Measurements from ENCODE around the gene ADAMTS17.
"Not testable (repeated sequence)": the region's sequence is repeated elsewhere in the genome, so short reads cannot be mapped to it uniquely, and the experiment has no call there.

Gene ADAMTS17

GRCh38 chr15:100108846-100109245, 232.9 kb downstream of the ADAMTS17 start:
- DNase-seq (ENCODE audit: low read depth), result no peak

DNA sequence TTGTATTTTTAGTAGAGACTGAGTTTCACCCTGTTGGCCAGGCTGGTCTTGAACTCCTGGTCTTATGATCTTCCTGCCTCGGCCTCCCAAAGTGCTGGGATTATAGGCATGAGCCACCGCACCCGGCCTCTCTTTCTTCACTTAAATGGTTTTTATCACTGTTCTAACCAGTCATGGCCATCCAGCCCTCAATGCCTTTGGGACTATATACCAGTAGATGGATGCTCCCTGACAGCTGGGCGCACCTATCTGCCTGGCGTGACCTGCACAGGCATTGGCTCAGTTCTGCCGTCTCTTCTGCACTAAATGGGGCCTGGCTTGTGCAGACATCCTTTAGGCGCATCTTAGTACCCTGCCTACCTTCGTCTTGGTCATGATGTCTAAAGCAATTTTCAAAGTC, 233.4 kb downstream of the ADAMTS17 start:
- DNase-seq (ENCODE audit: low read depth), result no peak

GRCh38 chr15:100107606-100108225, 234.1 kb downstream of the ADAMTS17 start:
- DNase-seq (ENCODE audit: low read depth), result no peak

DNA sequence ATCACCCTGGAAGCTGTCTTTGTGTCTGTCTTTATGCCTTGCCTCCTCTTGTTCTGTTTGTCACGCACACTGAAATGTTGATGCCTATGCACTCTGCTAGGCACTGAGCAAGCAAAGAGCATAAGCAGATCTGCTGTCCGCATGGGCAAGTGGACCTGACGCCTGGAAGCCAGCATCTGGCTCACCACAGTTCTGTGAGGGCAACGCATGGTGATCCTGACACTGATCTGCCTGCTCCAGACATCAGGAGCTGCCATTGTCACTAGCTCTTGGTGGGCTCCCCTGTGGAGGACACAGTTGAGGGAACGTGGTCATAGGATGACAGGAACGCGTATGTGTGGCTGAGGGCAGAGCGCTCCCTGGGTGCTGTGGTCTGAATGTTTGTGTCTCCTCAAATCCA, 234.6 kb downstream of the ADAMTS17 start:
- no peak for DNase-seq (ENCODE audit: low read depth)

GRCh38 chr15:100106732-100107131, 235.0 kb downstream of the ADAMTS17 start:
- DNase-seq (ENCODE audit: low read depth), result no peak

DNA sequence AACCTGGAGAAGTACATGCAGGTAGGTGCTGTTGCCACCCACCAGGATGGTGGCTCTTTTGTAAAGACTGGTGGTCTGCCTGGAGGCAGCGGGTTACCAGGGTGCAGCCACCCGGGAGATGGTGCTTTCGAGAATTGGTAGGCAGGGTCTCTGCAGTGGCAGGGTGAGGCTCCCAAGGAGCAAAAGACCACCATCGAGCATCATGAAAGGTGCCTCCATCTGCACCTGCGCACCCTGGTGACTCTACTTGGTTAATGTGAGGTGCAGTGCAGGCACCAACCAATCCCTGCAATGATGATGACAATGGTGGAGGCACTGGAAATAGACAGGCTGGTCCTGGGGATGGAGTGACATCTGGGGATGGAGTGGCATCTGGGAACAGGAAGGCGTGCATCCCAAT, 236.7 kb downstream of the ADAMTS17 start:
- DNase-seq (ENCODE audit: low read depth), result no peak

DNA sequence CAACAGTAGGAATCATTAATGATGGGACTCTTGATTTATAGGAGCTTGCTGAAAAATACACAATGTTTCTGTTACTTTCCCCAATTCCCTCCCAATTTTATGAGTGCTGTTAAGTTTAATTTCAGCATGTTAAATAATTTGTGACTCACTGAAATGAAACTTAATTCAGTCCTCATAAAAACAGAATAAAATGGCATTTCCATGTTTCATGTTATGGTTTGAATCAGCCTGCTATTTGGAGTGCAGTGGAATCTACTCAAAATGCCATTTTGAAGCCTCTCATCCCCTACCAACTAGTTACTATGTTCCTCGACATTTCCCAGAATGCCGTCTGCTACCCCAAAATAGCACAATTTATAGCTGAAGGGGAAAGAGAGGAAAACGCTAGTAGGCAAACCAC, 237.5 kb downstream of the ADAMTS17 start:
- DNase-seq (ENCODE audit: low read depth), result no peak

DNA sequence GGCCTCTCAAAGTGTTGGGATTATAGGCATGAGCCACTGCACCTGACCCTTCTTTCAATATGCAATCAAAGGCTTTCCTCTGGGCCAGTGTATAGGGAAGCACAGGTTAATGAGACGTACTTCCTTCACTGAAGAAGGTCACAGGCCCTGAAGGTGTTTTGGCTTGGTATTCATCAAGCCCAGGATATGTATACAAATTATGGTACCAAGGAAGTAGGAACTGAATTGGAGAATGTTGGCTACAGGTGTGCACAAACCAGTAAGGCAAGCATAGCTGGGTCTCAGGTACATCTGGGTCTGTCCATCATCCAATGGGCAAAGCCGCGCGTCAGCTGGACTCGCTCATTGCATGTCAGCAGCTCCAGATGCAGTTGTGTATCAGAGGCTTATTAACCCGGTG, 237.9 kb downstream of the ADAMTS17 start:
- no peak for DNase-seq (ENCODE audit: low read depth)

DNA sequence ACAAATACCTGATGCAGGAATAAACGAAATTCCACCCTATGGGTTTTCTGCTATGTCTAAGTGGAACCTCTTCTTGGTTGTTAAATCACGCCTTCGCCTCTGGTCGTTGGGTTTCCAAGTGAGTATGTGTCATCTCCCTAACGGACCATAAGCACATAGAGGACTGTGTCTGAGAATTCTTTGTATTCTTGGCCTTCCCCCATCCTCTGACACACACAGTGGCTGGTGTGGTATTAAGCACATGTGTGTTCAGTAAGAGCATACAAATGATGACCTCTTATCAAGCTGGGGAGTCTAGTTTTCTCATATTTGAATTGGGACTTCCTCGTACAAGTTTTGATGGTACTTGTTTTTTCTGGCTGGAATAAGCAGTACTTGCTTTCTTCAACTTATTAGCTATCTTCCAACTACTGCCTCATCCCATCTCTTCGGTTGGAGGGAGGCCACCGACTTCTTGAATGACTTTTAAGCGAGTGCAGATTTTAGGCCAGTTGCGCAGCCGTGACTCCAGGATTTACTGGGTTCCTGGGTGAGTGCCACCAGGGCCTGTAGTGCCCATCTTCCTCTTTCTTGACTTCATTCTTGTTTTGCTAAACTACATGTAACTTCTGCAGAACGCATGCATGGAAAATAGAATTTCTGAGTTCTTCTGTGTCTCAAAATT, 240.2 kb downstream of the ADAMTS17 start:
- no peak for DNase-seq (ENCODE audit: low read depth)

DNA sequence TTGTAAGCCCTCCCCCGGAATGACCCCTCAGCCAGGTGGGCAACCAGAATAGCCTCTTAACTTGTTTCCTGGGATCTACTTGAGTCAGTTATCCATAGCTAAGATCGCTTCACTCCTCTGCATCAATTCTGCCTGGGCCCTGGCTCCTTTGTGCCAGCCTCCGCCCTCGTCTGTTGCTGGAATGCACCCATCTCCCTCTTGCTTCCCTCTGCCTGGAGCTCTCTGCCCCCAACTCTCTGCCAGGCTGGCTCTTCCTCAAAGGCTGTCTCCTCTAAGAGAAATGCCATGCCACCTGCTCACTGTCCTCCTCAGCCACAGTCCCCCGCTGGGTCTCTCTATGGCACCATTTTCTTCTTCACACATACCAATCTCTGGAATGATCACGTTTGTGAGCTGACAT, 240.8 kb downstream of the ADAMTS17 start:
- no peak for DNase-seq (ENCODE audit: low read depth)

DNA sequence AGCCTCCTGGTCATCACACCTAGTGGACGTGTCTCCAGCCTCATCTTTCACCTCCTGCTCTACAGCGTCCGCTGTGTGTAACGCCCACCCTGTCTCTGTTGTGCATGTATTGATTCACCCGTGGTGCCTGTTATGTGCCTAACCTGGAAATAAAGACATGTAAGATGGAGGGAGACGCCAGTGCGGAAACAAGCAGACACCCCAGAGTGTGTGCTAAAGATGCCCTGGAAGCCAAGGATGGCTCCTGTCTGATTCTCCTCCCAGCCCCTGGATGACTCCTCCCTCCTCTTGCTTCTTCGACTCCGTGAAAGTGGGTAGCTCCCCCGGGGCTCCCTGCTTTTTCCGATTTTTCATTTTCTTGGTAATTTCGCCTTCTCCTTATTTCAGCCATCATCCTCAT, 241.8 kb downstream of the ADAMTS17 start:
- no peak for DNase-seq (ENCODE audit: low read depth)

- DNase-seq (ENCODE audit: low read depth), result no peak
These were observed 243.1 kb downstream of the ADAMTS17 start for GRCh38 chr15:100098705-100099104.

- no peak for DNase-seq (ENCODE audit: low read depth)
These were observed 244.2 kb downstream of the ADAMTS17 start for GRCh38 chr15:100097342-100098127.

GRCh38 chr15:100096700-100097099, 245.1 kb downstream of the ADAMTS17 start:
- DNase-seq (ENCODE audit: low read depth), result no peak

DNA sequence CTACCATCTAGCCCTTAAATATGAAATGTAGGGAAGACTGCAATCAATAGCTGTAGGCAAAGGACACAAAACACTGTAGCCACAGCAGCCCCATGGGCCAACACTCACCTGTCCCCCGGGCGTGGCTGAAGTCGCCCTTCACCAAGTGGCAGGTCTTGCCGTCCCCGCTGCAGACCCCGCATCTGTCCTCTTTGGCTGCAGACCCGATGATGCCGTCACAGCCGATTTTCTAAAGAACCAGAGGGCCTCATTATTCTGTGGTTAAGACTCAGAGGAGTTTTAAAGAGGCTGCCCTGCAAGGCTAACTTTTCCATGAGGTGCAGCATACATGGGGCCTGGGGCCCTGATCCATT, 245.6 kb downstream of the ADAMTS17 start:
- no peak for DNase-seq (ENCODE audit: low read depth)

DNA sequence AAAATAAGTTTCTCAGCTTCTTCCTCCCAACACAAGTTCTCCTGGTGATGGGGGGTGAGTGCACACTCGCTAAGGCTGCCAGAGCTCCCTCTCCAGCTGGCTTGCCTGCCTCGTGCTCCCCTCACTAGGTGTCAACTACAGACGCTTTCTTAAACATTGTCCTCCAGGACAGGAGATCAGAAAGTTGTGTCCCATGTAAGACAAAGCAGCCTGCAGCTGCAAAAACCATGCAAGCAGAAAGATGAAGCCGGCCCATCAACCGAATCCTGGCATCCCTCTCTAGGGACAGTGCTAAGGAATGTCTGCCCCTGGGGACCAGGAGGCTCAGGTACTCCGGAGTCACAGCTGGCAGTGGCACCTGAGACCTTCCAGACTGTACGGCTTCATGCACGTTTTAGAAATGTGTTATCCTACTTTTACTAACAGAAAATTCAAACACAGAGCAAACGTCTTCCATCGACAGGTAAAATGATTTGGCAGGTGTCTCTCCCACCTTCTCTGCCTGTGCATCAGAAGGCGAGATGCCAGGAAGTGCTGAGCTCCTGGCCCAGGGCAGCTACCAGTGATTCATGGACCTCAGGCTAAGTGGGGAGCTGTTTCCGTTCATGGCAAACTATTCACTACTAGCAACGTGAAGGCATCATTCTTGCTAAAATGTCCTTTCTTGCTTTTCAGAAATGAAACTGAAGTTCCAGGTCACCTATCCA, 246.1 kb downstream of the ADAMTS17 start:
- DNase-seq (ENCODE audit: low read depth), result no peak

GRCh38 chr15:100094127-100094510, 247.7 kb downstream of the ADAMTS17 start:
- no peak for DNase-seq (ENCODE audit: low read depth)

DNA sequence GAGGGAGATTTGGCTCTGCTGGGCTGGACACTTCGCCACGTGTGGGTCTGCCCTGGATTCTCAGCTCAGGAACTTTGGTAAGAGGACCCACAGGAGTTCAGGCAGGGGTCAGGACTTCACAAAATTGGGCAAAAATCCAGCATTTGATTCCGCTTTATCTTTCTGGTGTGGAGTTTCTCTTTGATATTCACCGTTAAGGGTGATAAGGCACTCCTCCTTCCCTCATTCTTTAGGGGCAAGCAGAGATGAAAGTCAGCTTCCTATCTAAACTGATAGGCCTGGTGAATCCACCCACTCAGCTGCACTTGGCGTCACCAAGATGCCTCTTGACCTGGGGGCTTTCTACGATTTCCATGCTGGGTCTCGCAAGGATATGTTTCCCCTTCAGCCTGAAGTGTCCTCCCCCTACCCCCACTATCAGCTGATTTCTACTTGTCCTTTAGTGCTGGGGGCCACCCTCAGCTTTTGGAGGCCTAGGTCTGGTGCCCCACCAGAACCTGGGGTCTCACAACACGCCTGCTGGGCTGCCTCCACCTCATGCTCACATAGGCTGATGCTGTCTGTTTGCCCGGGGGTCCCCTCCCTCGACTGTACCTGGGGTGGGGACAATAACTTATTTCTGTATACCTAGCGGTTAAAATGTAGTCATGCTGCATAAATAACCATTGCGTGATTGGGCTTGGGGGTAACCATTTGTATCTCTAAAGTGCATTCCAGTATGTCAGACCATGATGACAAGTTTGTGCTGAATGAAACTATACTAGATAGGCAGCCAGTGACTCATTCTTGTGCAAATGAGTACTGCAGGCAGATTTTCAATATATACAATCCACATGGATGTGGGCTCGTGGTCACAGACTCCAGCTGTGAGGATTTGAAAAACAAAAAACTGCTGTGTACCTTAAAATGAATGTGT, 248.3 kb downstream of the ADAMTS17 start:
- no peak for DNase-seq (ENCODE audit: low read depth)

- DNase-seq (ENCODE audit: low read depth), result no peak
These were observed 249.7 kb downstream of the ADAMTS17 start for GRCh38 chr15:100092034-100092433.

DNA sequence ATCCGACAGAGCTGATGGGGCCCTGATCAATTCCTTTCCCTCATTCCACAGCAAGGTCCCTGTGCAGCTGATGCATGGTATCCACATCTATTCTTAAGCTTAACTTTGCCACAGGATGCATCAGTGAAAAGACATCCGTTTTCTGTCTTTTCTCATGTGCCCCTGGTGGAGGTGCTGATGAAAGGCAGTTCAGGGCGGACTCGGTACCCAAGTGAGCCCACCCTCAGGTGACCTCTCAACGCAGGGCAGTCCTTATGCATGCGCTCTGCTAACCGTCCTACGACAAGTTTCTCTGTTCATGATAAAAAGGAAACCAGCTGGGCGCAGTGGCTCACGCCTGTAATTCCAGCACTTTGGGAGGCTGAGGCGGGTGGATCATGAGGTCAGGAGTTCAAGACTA, 251.4 kb downstream of the ADAMTS17 start:
- DNase-seq (ENCODE audit: low read depth), result no peak

DNA sequence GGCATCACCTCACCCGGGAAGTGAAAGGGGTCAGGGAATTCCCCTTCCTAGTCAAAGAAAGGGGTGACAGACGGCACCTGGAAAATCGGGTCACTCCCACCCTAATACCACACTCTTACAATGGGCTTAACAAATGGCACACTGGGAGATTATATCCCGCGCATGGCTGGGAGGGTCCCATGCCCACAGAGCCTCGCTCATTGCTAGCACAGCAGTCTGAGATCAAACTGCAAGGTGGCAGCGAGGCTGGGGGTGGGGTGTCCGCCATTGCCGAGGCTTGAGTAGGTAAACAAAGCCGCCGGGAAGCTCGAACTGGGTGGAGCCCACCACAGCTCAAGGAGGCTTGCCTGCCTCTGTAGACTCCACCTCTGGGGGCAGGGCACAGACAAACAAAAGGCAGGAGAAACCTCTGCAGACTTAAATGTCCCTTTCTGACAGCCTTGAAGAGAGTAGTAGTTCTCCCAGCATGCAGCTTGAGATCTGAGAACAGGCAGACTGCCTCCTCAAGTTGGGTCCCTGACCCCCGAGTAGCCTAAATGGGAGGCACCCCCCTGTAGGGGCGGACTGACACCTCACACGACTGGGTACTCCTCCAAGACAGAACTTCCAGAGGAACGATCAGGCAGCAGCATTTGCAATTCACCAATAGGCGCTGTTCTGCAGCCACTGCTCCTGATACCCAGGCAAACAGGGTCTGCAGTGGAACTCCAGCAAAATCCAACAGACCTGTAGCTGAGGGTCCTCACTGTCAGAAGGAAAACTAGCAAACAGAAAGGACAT, 257.5 kb downstream of the ADAMTS17 start:
- not testable (repeated sequence) for DNase-seq (ENCODE audit: low read depth)
